Left ventricle myocardium inferior (tissue), 1 donor: ENCODE results near the gene UBE2F. TPM values are rescaled to one million over a fixed set of nuclear protein-coding genes. Genes with fewer than 3 reads are reported as not detected.
A peak's percentile ranks its signal among the peaks of the same experiment; 100 is the strongest.

ENCODE experiments used
- DNase-seq: peaks from one replicate; pipeline ENCODE4 v3.0.0-alpha.2; 2020
- H3K27ac ChIP-seq: fragments of 200-600 bp; replicated peaks from 2 replicates; pipeline ENCODE4 v1.8.0; 2021
- H3K27me3 ChIP-seq: fragments of 200-600 bp; 2 replicates; pipeline ENCODE4 v1.8.0; 2021; ENCODE audit warnings: low read depth
- H3K36me3 ChIP-seq: fragments of 200-600 bp; 2 replicates; pipeline ENCODE4 v1.8.0; 2021
- H3K4me1 ChIP-seq: fragments of 200-600 bp; 2 replicates; pipeline ENCODE4 v1.8.0; 2021
- H3K4me3 ChIP-seq: fragments of 200-600 bp; 2 replicates; pipeline ENCODE4 v1.8.0; 2021; ENCODE audit warnings: mild to moderate bottlenecking, moderate library complexity
- H3K9me3 ChIP-seq: fragments of 200-600 bp; replicated peaks from 2 replicates; pipeline ENCODE4 v1.8.0; 2021
- intact Hi-C: fragments of 100-400 bp; cut with micrococcal nuclease; formaldehyde crosslinking; loops from one replicate; pipeline ENCODE4 v1.11.0; 2022
- total RNA-seq: library from RNA; stranded (reverse); fragmentation: NEBNext Ultra II Directional; extraction: Animal tissue kit (Norgen Biotek cat#: 25700); gene quantifications from one replicate; pipeline ENCODE4 v1.2.1, GENCODE V29; 2021
- TF ChIP-seq, protein P1 (sequence below): fragments of 200-600 bp; IDR thresholded peaks from 2 replicates; pipeline ENCODE4 v1.8.0; 2021; ENCODE audit warnings: antibody characterized with exemption, mild to moderate bottlenecking, borderline replicate concordance
- donor health status: DM: no; HTN: yes; CAD: no; lungs with severe emphysema.

UBE2F gene
- total RNA-seq, 1 donor from 2014 or later, result 63.5 TPM

GRCh38 chr2:237972936-237973335 lies 6.1 kb downstream of the UBE2F start:
- TF ChIP-seq, protein P1, sequence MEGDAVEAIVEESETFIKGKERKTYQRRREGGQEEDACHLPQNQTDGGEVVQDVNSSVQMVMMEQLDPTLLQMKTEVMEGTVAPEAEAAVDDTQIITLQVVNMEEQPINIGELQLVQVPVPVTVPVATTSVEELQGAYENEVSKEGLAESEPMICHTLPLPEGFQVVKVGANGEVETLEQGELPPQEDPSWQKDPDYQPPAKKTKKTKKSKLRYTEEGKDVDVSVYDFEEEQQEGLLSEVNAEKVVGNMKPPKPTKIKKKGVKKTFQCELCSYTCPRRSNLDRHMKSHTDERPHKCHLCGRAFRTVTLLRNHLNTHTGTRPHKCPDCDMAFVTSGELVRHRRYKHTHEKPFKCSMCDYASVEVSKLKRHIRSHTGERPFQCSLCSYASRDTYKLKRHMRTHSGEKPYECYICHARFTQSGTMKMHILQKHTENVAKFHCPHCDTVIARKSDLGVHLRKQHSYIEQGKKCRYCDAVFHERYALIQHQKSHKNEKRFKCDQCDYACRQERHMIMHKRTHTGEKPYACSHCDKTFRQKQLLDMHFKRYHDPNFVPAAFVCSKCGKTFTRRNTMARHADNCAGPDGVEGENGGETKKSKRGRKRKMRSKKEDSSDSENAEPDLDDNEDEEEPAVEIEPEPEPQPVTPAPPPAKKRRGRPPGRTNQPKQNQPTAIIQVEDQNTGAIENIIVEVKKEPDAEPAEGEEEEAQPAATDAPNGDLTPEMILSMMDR, result no peak
- no peak for DNase-seq
- H3K9me3 ChIP-seq, result no peaks in the 10 kb centered on the region
- no peak overlapping the region for H3K4me3 ChIP-seq
- no peak overlapping the region for H3K27ac ChIP-seq
- H3K36me3 ChIP-seq, result peaks cover 19% of the 10 kb centered on the region
- H3K27me3 ChIP-seq, result no peaks in the 10 kb centered on the region
- intact Hi-C loops, result no loop called here
- peaks cover 39% of the 10 kb centered on the region for H3K4me1 ChIP-seq

- no peak for DNase-seq
- Histone ChIP-seq H3K27me3 (no peaks in the 10 kb centered on the region), H3K27ac (no peak overlapping the region), H3K4me3 (no peak overlapping the region), H3K4me1 (peaks cover 59% of the 10 kb centered on the region), H3K9me3 (no peaks in the 10 kb centered on the region), H3K36me3 (peaks cover 19% of the 10 kb centered on the region)
- intact Hi-C loops, result no loop called here
- TF ChIP-seq, protein P1, result no peak
Measured at GRCh38 chr2:237977380-237977779, 10.6 kb downstream of the UBE2F start.

- intact Hi-C loops, result no loop called here
- TF ChIP-seq, protein P1, result no peak
- Histone ChIP-seq H3K27ac (no peak overlapping the region), H3K9me3 (no peaks in the 10 kb centered on the region), H3K27me3 (no peaks in the 10 kb centered on the region), H3K4me3 (no peak overlapping the region), H3K4me1 (peaks cover 67% of the 10 kb centered on the region), H3K36me3 (peaks cover 15% of the 10 kb centered on the region)
- DNase-seq, result peak; percentile 27
Measured at GRCh38 chr2:237978058-237978712, 11.4 kb downstream of the UBE2F start.

- Histone ChIP-seq H3K36me3 (peaks cover 15% of the 10 kb centered on the region), H3K9me3 (no peaks in the 10 kb centered on the region), H3K4me3 (no peak overlapping the region), H3K4me1 (peaks cover 79% of the 10 kb centered on the region), H3K27me3 (no peaks in the 10 kb centered on the region), H3K27ac (peak overlapping the region; percentile 30)
- no peak for DNase-seq
- intact Hi-C loops, result no loop called here
- TF ChIP-seq, protein P1, result no peak
Measured at GRCh38 chr2:237979331-237979730, 12.5 kb downstream of the UBE2F start.

DNA sequence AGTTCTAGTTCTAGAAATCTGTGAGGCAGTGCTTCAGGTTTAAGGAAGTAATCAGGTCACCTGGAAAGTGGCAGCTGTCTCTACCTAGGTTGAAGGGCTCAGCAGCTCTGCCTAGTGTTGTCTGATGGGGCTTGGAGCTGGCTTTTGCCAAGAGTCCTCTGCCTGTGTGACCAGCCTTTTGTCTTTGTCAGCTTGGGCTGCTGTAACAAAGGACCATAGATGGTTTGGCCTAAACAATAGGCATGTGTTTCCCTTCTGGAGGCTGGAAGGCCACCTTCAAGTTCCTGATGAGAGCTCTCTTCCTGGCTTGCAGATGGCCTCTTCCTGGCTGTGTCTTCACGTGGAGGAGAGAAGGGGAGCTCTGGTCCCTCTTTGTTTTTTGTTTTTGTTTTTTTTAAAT lies 13.3 kb downstream of the UBE2F start:
- TF ChIP-seq, protein P1, result no peak
- peaks cover 11% of the 10 kb centered on the region for H3K36me3 ChIP-seq
- H3K9me3 ChIP-seq, result no peaks in the 10 kb centered on the region
- no peak for DNase-seq
- peaks cover 86% of the 10 kb centered on the region for H3K4me1 ChIP-seq
- no peak overlapping the region for H3K4me3 ChIP-seq
- H3K27me3 ChIP-seq, result no peaks in the 10 kb centered on the region
- intact Hi-C loops, result no loop called here
- no peak overlapping the region for H3K27ac ChIP-seq
